T-helper 1 cell treated with Interleukin-12 subunit alpha and Interleukin-12 subunit beta and Interleukin-4 antibody, amounts not matched to agents 30 ng/mL and 1 ng/mL, for 36 hours (primary cell): ENCODE data around the gene CTDNEP1. TPM values are rescaled to one million over a fixed set of nuclear protein-coding genes. Genes with fewer than 3 reads are reported as not detected.
"Not testable (repeated sequence)": the region's sequence is repeated elsewhere in the genome, so short reads cannot be mapped to it uniquely, and the experiment has no call there.

Experiments
- intact Hi-C: fragments of 100-400 bp; cut with micrococcal nuclease; formaldehyde crosslinking; loops from one replicate; pipeline ENCODE4 v1.15.1; 2024
- total RNA-seq: library from RNA; stranded (reverse); gene quantifications from 2 replicates; pipeline ENCODE4 v1.2.3, GENCODE V29; 2022

The CTDNEP1 gene
- total RNA-seq, 1 donor from 2014 or later, result 167 TPM

DNA sequence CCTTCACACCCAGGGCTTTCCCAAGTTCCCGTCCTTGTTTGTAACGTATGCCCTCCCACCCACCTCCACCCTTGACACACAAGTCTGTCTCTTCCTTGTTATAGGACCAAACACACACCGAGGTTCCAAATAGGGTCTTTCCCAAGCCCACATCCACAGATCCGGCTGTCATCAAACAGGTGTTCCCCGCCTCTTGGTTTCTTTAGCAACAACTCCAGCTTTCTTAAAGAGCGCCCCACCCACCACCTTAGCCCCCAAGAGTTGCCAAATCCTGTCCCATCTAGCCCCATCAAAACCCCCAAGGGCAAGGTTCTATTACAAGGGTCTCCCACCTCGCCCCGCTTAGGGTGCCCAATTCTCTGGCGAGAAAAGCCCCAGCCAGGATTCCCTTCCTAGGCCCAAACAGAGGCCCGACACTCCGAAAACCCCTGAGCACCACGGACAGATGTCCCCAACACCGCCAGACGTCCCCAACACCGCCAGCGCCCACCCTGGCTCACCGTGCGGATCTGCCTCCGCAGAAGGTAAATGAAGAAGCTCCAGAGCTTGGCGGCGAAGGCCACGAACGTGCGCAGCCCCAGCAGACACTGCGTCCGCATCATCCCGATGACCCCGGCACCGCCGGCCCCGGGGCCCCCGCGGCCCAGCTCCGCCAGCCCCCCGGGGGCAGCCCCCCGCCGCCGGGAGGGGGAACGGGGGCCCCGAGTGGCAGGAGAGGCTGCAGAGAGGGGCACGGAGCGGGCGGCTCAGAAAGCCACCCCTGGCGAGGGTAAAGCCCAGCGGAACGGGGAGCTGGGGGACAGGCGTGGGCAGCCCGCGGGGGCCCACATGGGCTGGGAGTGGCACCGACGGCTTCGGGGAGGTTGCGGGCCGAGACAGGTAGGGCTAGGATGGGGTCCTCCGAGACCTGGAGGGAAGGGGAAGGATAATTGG lies 573 bp downstream of the CTDNEP1 start:
- intact Hi-C loops, result loop anchor here (5.0 kb wide), 1 partner anchor 591 kb away; no protein-coding TSS in a partner anchor

DNA sequence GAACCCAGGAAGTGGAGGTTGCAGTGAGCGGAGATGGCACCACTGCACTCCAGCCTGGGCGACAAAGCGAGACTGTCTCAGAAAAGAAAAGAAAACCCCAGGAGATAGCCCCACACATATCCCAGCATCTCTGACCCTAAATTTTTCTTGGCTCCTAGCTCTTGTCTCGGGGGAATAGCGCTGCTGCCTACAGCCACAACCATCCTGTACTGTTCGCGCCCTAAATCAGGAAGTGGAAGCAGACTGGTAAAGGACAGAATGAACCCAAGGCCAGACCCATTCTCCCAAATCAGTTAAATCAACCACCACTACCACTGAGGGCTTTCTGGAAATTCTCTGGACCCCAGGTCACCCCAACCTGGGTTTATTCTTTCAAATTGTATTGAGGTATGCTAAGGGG lies 1.7 kb downstream of the CTDNEP1 start:
- intact Hi-C loops, result loop anchor here (5.0 kb wide), 1 partner anchor 592 kb away; no protein-coding TSS in a partner anchor

DNA sequence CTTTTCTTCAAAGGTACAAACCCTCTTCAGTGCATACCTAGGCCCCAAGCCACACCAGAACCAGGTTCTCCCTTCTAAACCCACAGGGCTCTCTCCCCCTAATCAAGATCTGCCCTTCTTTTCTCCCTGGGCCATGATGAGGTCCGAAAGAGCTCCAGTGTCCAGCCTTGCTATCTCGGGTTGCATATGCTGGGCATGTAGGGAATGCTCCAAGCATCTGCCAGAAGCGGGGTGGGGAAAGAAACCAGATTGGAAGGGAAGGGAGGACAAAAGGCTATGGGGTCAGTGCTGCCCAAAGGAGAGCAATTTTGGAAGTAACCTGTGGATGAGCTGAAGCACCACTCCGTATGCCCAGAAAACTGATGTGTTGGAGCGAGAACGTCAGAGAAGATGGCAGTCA lies 2.3 kb downstream of the CTDNEP1 start:
- intact Hi-C loops, result no loop called here

DNA sequence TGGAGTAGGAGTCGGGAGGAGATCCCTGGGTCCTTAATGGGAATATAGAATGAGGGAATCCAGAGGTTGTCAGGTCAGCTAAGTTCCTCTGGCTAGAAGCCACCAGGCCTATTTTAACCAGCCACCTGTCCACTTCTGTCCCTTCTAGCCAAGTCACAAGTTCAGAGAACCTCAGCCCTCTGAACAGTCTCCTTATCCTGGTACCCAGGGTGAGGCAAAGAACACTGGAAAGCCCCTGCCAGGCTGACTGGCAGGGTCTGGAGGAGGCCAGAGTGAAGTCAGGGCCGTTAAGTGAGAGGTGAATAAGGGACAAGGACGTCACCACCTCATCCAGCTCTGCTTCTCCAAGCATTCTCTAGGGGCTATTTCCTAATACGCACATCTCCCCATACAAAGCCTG lies 2.7 kb downstream of the CTDNEP1 start:
- intact Hi-C loops, result no loop called here

DNA sequence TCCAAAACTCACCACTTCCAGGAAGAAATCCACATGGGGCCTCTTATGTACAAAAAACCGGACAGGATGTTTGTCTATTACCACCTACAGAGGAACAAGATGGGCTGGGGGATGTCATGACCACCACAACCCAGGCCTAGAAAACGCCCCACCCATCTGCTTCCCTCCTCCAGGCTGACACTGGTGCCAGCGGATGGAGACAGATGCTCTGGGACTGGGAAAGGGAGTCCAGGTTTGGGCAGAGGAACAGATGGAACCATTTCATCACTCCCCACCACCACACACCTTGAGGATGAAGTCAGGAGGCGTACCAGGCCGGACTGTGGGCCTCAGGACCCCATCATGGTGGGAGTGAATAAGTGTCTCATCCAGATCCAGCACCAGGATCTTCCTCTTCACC lies 4.8 kb downstream of the CTDNEP1 start:
- intact Hi-C loops, result no loop called here

DNA sequence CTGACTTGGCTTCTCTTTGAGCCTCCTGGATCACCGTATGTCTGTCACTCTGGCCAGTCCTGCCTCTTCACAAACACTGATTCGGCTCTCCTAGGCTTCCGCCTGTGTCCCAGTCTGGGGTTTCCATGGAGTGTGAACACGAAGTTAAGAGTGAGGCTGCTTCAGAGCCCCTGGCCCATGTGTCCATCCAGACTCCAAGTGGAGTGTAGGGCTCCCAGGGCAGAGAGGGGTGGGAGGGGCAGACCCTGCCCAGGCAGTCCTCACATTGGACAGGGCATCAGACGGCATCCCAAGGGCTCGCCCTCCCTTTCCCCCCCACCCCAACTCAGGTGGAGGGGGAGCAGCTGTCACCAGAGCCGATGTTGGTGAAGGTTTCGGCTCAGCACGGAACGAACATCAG lies 7.7 kb downstream of the CTDNEP1 start:
- intact Hi-C loops, result not testable (repeated sequence)

DNA sequence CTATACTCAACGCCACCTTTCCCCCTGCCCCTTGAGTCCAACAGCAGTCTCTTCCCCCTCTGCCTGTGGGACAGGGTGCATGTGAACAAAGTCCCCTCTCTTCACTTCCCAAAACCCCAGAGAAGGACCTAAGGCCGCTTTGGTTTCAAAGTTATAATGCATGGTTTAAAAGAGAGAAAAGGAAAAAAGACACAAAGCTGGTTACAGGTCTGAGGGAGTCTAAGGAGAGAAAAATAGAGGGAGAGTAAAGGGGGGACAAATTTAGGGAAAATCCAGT lies 8.1 kb downstream of the CTDNEP1 start:
- intact Hi-C loops, result no loop called here

DNA sequence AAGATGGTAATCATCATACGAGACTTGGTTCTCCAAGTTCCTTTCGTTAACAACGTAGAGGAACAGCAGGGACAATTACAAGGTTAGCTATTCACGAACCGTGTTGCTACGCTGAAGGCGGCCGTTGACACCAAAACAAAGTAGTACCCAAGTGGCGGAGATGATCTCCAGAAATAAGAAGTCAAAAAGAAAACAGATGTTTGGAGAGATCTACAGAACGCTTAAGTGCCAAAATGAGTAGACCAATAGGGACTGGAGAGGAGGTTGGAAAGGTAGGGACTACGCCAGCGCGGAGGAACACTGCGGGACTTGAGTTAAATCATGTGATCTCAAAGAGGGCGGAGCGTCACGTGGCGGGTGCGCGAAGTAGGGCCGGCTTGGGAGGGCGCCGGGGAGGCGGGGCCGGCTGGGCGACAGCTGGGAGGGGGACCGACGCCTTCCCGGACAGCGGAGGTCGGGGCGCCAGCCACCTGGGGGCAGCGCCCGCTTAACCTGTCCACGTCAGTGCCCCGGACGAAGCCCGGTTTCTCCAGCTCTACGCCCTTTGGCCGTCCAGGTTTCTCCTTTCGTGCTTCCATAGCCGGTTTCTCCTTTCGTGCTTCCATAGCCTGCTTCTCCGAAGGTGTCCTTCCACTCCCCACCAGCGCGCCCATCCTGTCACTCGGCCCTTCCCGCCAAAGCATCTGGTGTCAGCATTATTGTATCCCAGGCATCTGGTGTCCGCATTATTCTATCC lies 8.6 kb downstream of the CTDNEP1 start:
- intact Hi-C loops, result no loop called here

DNA sequence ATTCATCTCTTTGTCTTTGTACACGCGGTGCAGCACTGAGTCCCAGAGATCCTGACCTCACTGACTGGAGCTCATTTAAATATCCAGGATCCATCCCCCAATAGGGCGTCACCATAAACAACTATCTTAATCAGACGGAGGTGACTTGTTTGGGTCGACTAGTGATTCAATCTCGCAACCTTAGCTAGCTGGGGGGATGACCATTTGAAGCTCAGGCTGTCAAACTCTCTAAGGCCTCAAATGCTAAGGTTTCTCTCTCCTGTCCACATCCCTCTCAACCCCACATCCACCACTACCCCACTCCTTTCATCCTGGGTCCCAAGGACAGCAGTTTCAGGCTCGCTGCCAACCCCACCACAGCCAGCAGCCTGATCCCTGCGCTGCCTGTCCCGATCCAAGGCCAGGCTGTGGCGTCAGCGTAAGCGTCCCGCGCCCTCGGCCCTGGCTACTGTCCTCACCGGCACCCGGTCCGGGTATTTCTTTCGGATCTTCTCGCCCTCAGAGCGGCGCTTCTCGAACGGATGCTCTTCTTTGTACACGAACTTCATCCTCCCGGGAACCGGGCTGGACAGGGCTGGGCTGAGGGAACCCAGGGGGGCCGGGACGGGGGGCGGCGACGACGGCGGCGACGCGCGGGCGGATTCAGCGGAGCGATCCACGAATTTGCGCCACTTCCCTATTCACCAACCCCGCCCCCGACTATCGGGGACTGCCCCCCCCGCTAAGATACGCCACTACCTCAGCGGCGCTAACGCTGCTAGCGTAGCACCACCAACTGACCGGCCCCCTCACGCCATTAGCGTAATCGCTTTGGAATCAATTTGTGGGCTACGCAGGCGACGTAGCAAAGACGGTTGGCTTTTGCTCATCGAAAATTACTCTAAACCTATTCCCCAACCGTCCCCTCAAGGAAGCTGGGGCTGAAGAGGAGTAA lies 9.5 kb downstream of the CTDNEP1 start, which contains the start of gene GABARAP:
Gene GABARAP, minus strand, starts transcription at position 667 of the 934 bp plus-strand sequence. Its CDS starts 119 bp downstream, at position 548.
- intact Hi-C loops, result no loop called here

DNA sequence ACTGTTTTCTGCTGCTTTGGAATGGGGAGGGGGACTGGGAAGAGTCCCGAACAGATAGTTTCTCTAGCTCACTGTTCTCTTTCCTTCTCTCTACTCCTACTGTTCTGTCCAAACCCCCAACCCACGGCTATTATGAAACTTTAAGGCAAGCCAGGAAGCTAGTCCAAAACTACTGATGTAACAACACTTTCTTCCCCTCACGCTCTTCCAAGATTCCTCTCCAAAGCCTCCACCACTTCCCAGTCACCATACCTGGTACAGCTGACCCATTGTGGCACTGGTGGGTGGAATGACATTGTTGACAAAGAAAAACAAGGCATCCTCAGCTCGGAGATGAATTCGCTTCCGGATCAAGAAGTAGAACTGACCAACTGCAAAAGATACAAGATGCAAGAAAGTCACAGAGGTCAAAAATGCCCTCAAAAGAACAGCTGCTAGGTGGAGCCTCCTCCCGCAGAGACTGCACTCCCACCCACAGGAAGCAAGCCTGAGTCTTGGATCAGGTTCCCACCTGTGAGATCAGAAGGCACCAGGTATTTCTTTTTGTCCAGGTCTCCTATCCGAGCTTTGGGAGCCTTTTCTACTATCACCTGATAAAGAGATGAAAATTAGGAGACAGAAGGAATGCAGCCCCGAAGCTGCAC lies 10.3 kb downstream of the CTDNEP1 start:
- intact Hi-C loops, result no loop called here

DNA sequence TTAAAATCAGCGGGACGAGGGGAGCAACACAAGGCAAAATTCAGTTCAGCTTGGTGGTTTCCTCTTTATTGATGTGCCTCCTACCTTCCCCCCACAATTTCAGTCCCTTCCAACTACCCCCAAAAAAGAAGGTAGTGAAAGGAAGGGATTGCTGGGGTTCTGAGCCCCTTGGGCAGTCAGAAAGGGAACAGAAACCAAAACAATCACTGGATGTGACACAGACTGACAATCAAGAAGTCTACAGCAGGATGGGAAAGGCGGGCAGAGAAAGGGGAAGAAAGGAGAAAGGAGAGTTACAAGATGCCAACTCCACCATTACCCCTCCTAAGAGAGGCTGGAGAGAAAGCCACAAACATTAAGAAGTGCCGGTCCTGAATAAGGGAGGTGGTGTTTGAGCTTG lies 11.2 kb downstream of the CTDNEP1 start:
- intact Hi-C loops, result no loop called here

DNA sequence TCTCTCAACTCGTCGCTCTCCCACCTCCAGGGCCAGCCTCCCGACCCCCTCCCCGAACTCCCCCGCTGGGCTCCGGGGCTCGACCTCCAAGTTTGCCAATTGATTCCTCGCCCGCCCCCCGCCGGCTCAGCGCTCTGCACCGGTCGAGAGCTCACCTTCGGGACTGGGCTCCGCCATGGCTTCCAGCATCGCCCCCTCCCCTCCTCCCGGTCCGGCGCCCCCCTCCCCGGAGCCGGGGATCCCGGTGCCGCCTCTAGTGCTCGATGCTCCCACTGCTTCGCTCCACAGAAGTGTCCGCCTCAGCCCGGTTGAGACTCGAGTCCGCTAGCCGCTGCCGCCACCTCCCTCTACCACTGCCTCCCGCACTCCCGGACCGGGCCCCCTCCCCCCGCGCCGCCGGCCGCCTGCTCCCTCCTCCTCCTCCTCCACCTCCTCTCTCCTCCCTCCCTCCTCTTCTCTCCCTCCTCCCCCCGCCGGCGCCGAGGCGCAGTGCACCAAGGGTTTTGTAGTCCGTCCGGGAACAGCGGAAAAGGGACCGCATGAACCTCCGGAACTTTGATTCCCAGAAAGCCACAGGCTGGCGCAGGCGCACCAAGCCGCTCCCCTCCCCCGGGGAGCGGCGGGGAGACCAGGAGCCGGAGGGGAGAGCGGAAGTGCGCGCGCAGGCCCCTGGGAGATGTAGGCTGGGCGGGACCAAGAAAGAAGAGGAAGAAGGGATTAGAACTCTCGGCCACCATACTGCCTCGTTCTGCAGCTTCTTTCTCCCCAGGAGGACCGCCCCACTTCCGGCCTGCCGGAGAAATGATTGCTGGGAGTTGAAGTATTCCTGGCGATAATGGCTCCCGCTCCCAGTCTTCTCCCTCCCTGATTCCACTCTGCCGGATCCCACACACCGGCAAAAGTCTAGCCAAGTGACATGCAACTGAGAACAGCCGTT lies 12.2 kb downstream of the CTDNEP1 start, which contains the start of gene PHF23:
Gene PHF23, minus strand, starts transcription at position 367 of the 937 bp plus-strand sequence. Its CDS starts 178 bp downstream, at position 189.
- intact Hi-C loops, result loop anchor here (1.0 to 10.0 kb wide), 11 partner anchors 13 to 618 kb away; partner anchors contain the start of genes EIF5A, ELP5, KIAA0753 and NAA38

DNA sequence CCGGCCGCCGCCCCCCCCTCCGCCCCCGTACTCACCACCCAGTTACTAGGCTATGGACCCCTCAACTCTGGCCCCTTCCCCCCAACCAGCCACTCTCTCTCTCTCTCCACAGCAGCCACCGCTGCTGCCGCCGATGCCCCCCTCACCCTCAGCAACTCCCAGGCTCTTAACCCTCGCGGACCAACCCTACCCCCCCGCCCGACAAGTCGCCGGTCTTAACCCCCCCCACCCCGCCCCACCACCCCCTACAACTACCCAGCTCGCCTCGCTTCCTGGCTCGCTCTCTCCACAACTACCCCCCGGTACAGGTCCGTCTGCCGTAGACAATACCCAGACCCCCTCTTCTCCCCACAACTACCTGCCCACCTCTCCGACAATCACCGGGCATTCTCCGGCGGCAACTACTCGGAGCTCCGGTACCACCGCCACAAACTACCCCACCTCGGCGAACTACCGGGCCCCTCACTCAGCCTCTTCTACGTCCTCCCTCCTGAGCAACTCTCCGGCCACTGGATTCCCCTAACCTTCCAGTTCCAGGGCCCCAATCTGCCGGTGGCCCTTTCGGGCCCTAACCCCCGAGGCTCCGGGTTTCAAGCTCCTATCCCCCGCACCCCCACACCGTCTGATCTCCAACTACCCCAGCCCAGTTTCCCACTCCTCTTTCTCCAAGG lies 13.0 kb downstream of the CTDNEP1 start:
- intact Hi-C loops, result loop anchor here (1.0 to 10.0 kb wide), 11 partner anchors 14 to 619 kb away; partner anchors contain the start of genes EIF5A, ELP5, KIAA0753 and NAA38

DNA sequence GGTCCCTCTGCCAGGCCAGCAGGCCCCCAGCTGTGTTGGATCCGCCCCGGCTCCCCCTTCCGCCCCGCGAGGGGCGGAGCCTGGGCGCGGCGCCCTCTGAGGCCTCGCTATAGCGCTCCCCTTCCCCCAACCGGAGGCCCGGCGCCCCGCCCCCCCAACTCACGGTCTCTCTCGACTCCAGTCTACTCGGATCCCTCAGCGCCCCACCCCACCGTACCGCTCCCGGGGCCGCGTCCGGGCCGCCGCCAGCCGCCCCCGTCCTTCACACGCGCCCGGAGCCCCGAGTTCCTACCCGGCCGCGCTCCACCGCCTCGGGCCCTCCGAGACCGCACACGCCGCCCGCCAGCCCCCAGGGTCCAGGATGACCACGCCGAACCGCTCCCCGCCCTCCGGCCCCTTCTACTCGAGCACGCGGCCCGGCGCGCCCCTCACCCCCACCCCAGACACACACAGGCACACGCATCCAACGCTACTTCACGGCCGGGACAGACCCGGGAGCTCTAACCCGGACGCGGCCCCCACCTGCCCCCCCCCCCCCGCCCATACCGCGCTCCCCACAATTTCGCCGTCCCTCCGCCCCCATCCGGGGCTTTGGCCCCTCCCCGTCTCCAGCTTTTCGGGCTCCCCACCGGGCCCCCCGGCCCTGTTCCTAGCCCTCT lies 13.6 kb downstream of the CTDNEP1 start:
- intact Hi-C loops, result loop anchor here (10.0 kb wide), 1 partner anchor 593 kb away; the partner anchor contains the start of genes KIAA0753 and TXNDC17

DNA sequence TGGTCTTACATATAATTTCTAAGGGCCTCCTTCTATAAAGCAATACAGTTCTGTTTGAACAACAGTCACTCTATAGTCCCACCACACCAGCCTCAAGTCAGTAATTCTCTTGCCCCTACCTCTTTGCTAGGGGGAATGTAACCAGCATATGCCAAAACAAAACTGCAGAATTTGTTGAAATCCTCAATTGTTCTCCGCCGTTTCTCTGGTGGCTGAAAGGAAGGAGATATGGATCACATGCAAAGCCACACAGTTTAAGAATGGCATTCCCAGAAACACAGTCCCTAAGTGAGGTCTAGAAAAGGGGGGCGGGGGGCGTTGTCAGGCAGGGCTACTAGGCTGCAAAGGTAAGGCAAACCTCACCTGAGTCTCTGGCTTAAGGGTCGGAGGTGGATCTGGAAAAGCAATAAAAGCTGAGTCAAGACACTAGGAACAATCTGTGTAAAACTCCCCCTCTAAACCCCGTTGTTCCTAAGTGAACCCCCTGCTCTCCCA lies 14.2 kb downstream of the CTDNEP1 start:
- intact Hi-C loops, result loop anchor here (10.0 kb wide), 1 partner anchor 593 kb away; the partner anchor contains the start of genes KIAA0753 and TXNDC17

DNA sequence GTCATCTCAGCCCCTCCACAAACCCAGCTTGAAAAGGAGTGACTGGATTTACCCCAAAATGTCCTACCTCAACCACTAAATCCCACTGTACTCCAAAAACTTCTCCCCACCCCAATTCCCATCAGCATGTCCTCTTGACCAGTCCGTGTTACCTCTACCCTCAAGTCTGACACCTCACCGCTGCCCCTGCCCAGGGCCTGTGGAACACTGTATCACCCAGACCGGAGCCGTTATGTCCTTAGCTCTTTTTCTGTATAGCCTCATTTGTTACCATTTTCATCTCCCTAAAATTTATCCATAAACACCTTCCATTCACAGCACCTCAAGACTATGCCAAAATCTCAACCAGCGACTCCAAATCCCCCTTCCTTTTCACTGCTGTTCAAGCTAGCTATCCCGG lies 14.7 kb downstream of the CTDNEP1 start:
- intact Hi-C loops, result loop anchor here (10.0 kb wide), 1 partner anchor 592 kb away; the partner anchor contains the start of genes KIAA0753 and TXNDC17
